Measurements from ENCODE around the gene MRPL24.

The MRPL24 gene

GRCh38 chr1:156698995-156699394, 41.9 kb downstream of the MRPL24 start:
- Mint-ChIP-seq H3K4me3 (peak overlapping the region; percentile 74), H3K27me3 (ENCODE audit: low read depth, poor library complexity) (peaks cover 4% of the 10 kb centered on the region), H3K27ac (peak overlapping the region; percentile 99)

GRCh38 chr1:156697481-156697880, 43.4 kb downstream of the MRPL24 start:
- Mint-ChIP-seq H3K4me1 (peaks cover 87% of the 10 kb centered on the region), H3K27ac (peak overlapping the region; percentile 96), H3K36me3 (ENCODE audit: low read depth) (peaks cover 48% of the 10 kb centered on the region), H3K9me3 (no peaks in the 10 kb centered on the region), H3K4me3 (peak overlapping the region; percentile 65), H3K27me3 (ENCODE audit: low read depth, poor library complexity) (peaks cover 4% of the 10 kb centered on the region)
- no peak for TF ChIP-seq CTCF (IDR thresholded peaks at IDR 0.05)
- DNase-seq, result no peak

More at GRCh38 chr1:156698995-156699394, 41.9 kb downstream of the MRPL24 start:
- no peak for DNase-seq
- Mint-ChIP-seq H3K4me1 (peaks cover 87% of the 10 kb centered on the region), H3K36me3 (ENCODE audit: low read depth) (peaks cover 58% of the 10 kb centered on the region), H3K9me3 (no peaks in the 10 kb centered on the region)
- no peak for TF ChIP-seq CTCF (IDR thresholded peaks at IDR 0.05)

- Mint-ChIP-seq H3K27me3 (ENCODE audit: low read depth, poor library complexity) (peaks cover 4% of the 10 kb centered on the region), H3K9me3 (no peaks in the 10 kb centered on the region), H3K36me3 (ENCODE audit: low read depth) (peaks cover 48% of the 10 kb centered on the region), H3K4me1 (peaks cover 87% of the 10 kb centered on the region), H3K27ac (peak overlapping the region; percentile 96), H3K4me3 (peak overlapping the region; percentile 55)
- no peak for DNase-seq
- TF ChIP-seq CTCF (IDR thresholded peaks at IDR 0.05), result no peak
Measured at GRCh38 chr1:156696755-156697154, 44.1 kb downstream of the MRPL24 start.

- H3K4me1 Mint-ChIP-seq, result peaks cover 87% of the 10 kb centered on the region
- TF ChIP-seq CTCF (IDR thresholded peaks at IDR 0.05), result no peak
- H3K4me3 Mint-ChIP-seq, result peak overlapping the region; percentile 73
- H3K27me3 Mint-ChIP-seq (ENCODE audit: low read depth, poor library complexity), result peaks cover 4% of the 10 kb centered on the region
- H3K36me3 Mint-ChIP-seq (ENCODE audit: low read depth), result peaks cover 28% of the 10 kb centered on the region
- no peaks in the 10 kb centered on the region for H3K9me3 Mint-ChIP-seq
- no peak for DNase-seq
- H3K27ac Mint-ChIP-seq, result peak overlapping the region; percentile 2
Measured at GRCh38 chr1:156694690-156694962, 46.3 kb downstream of the MRPL24 start.

- peak overlapping the region; percentile 73 for H3K4me3 Mint-ChIP-seq
- H3K27ac Mint-ChIP-seq, result peak overlapping the region; percentile 91
- peak; percentile 41 for DNase-seq
- H3K27me3 Mint-ChIP-seq (ENCODE audit: low read depth, poor library complexity), result peaks cover 4% of the 10 kb centered on the region
- peaks cover 23% of the 10 kb centered on the region for H3K36me3 Mint-ChIP-seq (ENCODE audit: low read depth)
- no peaks in the 10 kb centered on the region for H3K9me3 Mint-ChIP-seq
- TF ChIP-seq CTCF (IDR thresholded peaks at IDR 0.05), result no peak
- H3K4me1 Mint-ChIP-seq, result peaks cover 87% of the 10 kb centered on the region
Measured at GRCh38 chr1:156693848-156694689, 46.8 kb downstream of the MRPL24 start.

Measured in nephron progenitor cell (in vitro differentiated cells).